GM21423 (cell line): Measurements from ENCODE around the gene DYDC2.
"Not testable (repeated sequence)": the region's sequence is repeated elsewhere in the genome, so short reads cannot be mapped to it uniquely, and the experiment has no call there.

Experiments used
- ATAC-seq: cut with Tn5 transposase; IDR thresholded peaks from one replicate; pipeline ENCODE4 v1.9.1; 2021; ENCODE audit warnings: mild to moderate bottlenecking, moderate library complexity; ENCODE audit not compliant: unreplicated experiment

The DYDC2 gene

GRCh38 chr10:80356563-80356988, at the start of gene DYDC2, which contains the start of gene DYDC1:
TSS of gene DYDC2 (plus strand) at chr10:80356781. CDS start at chr10:80362444, 5,663 bp downstream.
TSS of gene DYDC1 (minus strand) at chr10:80356755. CDS start at chr10:80352601, 4,154 bp downstream.
- ATAC-seq, result no peak

GRCh38 chr10:80313523-80313922, 43.1 kb upstream of the DYDC2 start:
- ATAC-seq, result no peak

GRCh38 chr10:80315391-80315790, 41.2 kb upstream of the DYDC2 start:
- ATAC-seq, result no peak

DNA sequence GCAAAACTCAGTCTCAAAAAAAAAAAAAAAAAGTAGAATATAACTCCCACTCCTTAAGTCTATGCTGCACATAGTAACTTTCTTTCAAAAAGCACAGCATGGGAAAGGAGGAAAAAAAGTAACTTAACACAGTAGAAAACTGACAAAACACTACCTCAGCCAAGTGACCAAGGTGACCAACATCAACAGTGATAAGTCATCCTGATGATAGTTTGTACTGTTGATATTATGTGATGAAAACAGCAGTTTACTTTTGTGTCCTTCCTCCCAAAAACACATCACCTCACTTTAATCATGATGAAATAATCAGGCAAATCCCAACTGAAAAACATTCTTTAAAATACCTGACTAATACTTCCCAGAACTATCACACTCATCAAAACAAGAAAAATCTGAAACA, 37.8 kb upstream of the DYDC2 start:
- no peak for ATAC-seq

DNA sequence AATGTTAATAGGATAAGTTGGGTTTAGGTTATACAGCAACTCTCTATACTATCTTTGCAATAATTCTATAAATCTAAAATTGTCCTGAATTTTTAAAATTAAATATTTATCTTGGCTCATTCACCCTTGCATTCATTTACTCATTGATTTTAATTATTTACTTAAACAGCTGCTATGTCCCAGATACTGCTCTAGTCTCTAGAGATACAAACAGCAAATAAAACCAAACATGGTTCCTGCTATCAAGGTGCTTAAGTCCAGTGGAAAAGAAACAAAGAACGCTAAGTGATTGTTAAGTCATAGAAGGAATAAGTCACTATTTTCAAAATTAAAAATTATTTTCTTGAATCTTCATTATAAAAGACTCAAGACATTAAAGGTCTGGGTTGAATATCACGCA, 37.3 kb upstream of the DYDC2 start:
- ATAC-seq, result no peak

DNA sequence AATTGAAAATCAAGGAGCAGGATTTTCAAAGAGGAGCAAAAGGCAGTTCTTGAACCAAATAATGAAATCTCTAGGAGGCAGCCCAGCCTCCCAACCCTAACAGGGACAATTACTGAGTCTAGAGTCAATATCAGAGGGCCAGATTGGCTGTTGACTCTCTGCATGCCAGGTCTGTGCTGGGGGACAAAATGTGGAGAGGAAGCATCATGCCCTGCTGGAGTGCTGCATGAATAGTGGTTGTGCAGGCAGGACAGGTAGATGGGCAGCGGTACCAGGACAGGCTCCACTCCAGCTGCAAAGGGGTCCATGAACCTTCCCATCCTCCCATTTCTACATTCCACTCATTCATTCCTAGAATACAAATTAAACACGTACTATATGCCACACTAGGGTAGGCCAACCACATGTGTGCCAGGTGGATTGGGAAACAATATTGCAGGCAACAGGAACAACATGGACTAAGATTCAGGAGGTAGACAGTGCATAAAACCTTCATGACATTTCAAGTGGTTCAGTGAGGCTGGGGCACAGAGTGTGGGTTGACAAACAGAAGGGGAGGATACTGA, 36.8 kb upstream of the DYDC2 start:
- no peak for ATAC-seq

DNA sequence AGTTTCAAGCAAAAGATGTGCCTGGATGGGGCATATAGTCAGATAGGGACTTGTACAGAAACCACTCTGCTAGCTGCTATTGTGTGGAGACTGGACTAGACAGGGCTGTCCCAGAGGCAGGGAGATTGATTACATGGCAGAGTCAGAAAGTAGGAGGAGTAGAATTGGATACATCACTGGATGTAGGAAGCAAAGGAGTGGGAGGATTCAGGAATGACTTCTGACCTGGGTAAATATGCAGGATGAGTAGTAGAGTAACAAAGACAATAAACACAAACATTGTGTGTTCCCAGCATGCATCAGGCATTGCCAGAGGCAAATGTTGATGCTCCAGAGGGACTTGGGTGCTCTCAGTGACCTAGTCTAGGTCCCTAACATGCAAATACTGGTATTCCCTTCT, 36.2 kb upstream of the DYDC2 start:
- ATAC-seq, result no peak

DNA sequence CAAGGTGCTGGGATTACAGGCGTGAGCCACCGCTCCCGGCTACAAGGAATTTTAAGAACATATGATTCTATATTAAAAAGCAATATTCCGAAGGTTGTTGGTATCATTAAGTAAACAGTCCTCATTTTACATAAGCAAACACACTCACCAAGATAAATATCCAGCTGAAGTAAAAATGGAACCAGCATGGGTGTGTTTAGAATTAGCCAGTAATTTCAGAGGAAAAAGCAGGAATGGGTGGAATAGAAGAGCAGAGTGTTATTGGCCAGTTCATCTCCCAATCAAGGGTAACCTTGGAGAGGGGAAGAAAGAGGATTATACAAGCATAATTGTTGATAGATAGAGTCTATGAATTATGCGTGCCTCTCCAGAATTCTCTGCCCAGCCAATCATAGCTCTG, 35.4 kb upstream of the DYDC2 start:
- no peak for ATAC-seq

DNA sequence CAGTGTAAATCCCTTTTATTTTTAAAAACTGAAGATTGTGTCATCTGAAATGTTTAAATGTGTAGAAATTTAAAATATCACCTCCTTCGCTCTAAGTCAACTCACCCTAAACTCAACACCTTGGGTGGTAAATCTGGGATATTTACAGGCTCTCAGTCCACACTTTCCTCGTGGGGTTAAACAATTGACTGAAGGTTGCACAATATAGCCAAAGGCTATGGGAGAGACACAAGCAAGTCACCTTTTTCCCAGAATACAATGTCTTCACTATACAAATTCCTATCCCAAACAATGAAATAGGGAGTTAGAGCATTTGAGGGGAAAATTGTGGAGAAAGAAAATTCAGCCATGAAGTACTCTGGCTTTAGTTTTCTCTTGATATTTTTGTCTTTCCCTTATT, 34.4 kb upstream of the DYDC2 start:
- ATAC-seq, result no peak

- no peak for ATAC-seq
Observed at GRCh38 chr10:80322711-80323110, 33.9 kb upstream of the DYDC2 start.

- ATAC-seq, result no peak
Observed at GRCh38 chr10:80323311-80323710, 33.3 kb upstream of the DYDC2 start.

DNA sequence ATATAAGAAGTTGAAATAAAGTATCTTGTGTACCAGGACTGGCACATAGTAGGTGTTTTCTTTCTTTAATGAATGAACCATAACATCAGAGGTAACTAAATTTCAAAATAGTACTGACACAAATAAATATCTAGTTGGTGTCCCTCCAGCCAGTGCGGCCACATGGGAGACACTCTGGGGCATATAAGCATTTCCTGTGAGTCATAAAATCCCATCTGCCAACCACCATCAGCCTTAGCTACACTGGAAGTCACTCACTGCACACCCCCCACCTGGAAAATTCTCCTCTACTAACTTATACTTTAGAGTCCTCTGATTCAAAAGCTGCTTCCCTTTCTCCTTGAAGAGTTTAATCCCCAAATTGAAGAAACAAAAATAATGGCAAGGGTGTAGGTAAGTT, 32.5 kb upstream of the DYDC2 start:
- ATAC-seq, result no peak

GRCh38 chr10:80324891-80325364, 31.7 kb upstream of the DYDC2 start:
- no peak for ATAC-seq

DNA sequence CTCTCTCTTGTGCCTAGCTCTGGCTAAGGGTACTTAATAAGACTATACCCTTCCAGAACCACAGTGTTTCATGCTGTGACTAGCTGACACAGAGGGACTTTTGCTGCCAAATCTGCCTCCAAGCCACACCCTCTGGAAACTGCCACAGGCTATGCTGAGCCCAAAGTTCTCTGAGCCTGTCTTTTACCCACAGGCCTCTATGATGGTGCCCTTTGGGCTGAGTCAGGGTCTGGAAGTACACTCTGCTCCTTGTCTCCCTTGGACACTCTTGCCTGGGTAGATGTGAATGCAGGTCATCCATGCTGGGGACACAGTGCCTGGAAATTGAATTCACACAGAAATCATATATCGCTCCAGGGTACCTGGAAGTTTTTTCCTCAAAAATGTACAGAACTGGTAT, 22.6 kb upstream of the DYDC2 start:
- no peak for ATAC-seq

DNA sequence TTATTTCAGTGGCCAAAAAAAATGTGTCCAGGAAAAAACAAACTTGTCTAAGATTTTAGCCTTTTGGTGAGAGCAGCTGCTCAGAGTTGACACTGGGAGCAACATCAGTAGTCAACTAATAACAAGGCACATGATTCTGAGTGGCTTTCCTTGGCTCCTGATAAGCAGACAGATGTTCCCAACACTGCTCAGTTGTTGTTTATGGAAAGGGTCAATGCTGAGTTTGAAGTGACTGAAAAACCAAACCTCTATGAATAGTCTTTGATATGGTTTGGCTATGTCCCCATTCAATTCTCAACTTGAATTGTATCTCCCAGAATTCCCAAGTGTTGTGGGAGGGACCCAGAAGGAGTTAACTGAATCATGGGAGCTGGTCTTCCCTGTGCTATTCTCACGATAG, 12.3 kb upstream of the DYDC2 start:
- ATAC-seq, result no peak

DNA sequence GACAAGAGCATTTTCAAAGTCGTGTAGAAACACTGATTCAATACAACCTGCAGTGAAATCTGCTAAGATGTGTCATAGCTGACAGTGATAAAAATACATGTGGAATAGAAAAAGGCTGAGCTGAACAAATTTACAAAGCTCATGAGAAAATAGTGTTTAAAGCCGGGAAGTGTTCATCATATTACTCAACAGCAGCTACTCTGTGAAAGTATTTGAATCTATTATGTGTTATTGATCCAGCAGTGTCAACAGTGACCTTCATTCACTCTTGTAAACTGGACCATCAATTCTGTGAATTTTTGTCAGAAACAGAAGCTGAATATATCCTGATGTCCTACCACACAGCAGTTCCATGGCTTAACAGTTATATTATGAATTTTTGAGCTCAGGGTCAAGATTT, 11.7 kb upstream of the DYDC2 start:
- no peak for ATAC-seq

DNA sequence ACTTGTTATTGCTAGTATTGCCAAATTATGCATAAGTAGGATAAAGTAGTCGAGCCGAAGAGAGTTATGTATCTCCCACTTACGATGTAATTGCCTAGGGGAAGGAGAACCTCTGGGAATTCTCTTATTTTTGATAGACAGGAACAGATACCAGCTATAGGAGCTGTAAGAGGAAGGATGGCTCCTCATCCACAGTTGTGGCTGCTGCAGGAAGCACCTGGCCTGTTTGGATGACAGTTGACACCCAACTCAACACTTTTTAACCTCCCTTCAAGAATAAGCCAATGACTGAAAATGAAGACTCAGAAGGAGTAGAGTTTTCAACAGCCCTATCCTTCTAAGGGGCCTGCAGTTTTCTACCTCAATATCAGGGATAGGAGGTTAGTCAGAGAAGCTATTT, 6.3 kb upstream of the DYDC2 start:
- ATAC-seq, result no peak

DNA sequence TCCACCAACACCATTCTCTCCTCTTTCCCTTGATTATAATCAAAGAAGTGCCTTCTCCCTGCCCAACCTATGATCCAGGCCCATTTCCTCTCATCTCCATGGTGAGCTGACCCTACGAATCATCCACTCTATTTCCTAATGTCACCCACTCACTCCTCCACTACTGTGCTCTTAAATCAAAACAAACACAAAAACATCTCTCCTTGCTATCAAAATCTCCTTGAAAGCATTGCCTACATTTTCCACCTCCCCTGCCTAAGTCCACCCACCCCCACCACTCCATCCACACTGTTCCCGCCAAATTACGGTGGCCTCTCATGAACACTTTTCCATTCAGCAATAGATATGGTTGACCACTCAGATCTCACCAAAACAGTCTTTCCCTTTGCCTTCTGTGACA, 5.4 kb upstream of the DYDC2 start:
- no peak for ATAC-seq

GRCh38 chr10:80356989-80357850, 639 bp downstream of the DYDC2 start:
- no peak for ATAC-seq

- no peak for ATAC-seq
Observed at GRCh38 chr10:80357851-80358125, 1.2 kb downstream of the DYDC2 start.

GRCh38 chr10:80358925-80359324, 2.3 kb downstream of the DYDC2 start:
- not testable (repeated sequence) for ATAC-seq

DNA sequence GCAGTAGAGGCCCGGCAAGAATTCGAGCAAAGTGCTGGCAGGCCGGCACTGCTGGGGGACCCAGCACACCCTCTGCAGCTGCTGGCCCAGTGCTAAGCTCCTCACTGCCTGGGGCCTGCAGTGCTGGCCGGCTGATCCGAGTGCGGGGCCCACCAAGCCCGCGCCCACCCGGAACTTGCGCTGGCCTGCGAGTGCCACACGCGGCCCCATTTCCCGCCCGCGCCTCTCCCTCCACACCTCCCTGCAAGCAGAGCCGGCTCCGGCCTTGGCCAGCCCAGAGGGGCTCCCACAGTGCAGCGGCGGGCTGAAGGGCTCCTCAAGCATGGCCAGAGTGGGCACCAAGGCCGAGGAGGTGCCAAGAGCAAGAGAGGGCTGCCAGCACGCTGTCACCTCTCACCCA, 3.1 kb downstream of the DYDC2 start:
- no peak for ATAC-seq

DNA sequence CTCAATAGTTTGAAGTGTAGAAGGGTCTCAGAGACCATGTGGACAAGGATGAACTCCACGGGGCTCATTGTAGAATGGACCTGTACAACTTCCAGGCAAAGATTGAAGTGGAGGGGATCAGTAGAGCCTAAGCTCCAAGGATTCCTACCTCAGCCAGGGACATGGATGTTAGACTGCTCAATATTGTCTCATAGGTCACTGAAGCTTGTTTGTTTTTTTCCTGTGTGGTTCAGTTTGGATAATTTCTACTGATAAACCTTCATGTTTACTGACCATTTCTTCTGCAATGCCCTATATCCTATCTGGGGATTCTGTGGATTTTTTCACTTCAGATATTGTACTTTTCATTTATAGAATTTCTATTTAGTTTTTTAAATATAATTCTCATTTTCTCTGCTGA, 8.9 kb downstream of the DYDC2 start:
- ATAC-seq, result no peak
